Neuron (in vitro differentiated cells): Measurements from ENCODE around the gene CRISP1.
"Not testable (repeated sequence)": the region's sequence is repeated elsewhere in the genome, so short reads cannot be mapped to it uniquely, and the experiment has no call there.

ENCODE experiments used
- H2AFZ ChIP-seq: one replicate; pipeline ENCODE4 v1.6.1; 2013; ENCODE audit warnings: low read depth, mild to moderate bottlenecking, inconsistent platforms, low read length, moderate library complexity
- H3K27me3 ChIP-seq: one replicate; pipeline ENCODE4 v1.6.1; 2013; ENCODE audit warnings: low read length; ENCODE audit not compliant: insufficient read depth
- H3K36me3 ChIP-seq: one replicate; pipeline ENCODE4 v1.6.1; 2013; ENCODE audit warnings: low read length; ENCODE audit not compliant: insufficient read depth
- H3K4me1 ChIP-seq: one replicate; pipeline ENCODE4 v1.6.1; 2013; ENCODE audit warnings: low read length; ENCODE audit not compliant: insufficient read depth
- H3K4me3 ChIP-seq: 2 replicates; pipeline ENCODE4 v1.5.1; 2013; ENCODE audit warnings: mild to moderate bottlenecking, low read length, moderate library complexity
- H3K9me3 ChIP-seq: one replicate; pipeline ENCODE4 v1.6.1; 2013; ENCODE audit warnings: low read length

The CRISP1 gene

GRCh38 chr6:49826743-49827406 is 39.5 kb downstream of the CRISP1 start:
- Histone ChIP-seq H2AFZ (no peak overlapping the region), H3K27me3 (no peaks in the 10 kb centered on the region), H3K9me3 (no peaks in the 10 kb centered on the region), H3K36me3 (no peaks in the 10 kb centered on the region), H3K4me3 (no peak overlapping the region), H3K4me1 (no peaks in the 10 kb centered on the region)

- H3K4me3 ChIP-seq: no peak overlapping the region
- no peaks in the 10 kb centered on the region for H3K36me3 ChIP-seq
- no peaks in the 10 kb centered on the region for H3K27me3 ChIP-seq
- no peaks in the 10 kb centered on the region for H3K4me1 ChIP-seq
- H3K9me3 ChIP-seq: no peaks in the 10 kb centered on the region
- H2AFZ ChIP-seq: no peak overlapping the region
Observed at GRCh38 chr6:49815166-49815565, 51.2 kb downstream of the CRISP1 start.

GRCh38 chr6:49813248-49813647 is 53.1 kb downstream of the CRISP1 start:
- Histone ChIP-seq H2AFZ (no peak overlapping the region), H3K4me3 (no peak overlapping the region), H3K27me3 (no peaks in the 10 kb centered on the region), H3K9me3 (no peaks in the 10 kb centered on the region), H3K36me3 (no peaks in the 10 kb centered on the region), H3K4me1 (no peaks in the 10 kb centered on the region)

GRCh38 chr6:49806145-49806544 is 60.2 kb downstream of the CRISP1 start:
- Histone ChIP-seq H3K9me3 (no peaks in the 10 kb centered on the region), H3K4me3 (no peak overlapping the region), H3K36me3 (no peaks in the 10 kb centered on the region), H3K27me3 (no peaks in the 10 kb centered on the region), H2AFZ (no peak overlapping the region), H3K4me1 (no peaks in the 10 kb centered on the region)

GRCh38 chr6:49805246-49805645 is 61.1 kb downstream of the CRISP1 start:
- no peak overlapping the region for H2AFZ ChIP-seq
- H3K27me3 ChIP-seq: no peaks in the 10 kb centered on the region
- H3K4me3 ChIP-seq: no peak overlapping the region
- H3K36me3 ChIP-seq: no peaks in the 10 kb centered on the region
- no peaks in the 10 kb centered on the region for H3K4me1 ChIP-seq
- H3K9me3 ChIP-seq: no peaks in the 10 kb centered on the region

GRCh38 chr6:49801525-49801924 is 64.8 kb downstream of the CRISP1 start:
- no peak overlapping the region for H3K4me3 ChIP-seq
- no peaks in the 10 kb centered on the region for H3K36me3 ChIP-seq
- no peaks in the 10 kb centered on the region for H3K27me3 ChIP-seq
- no peak overlapping the region for H2AFZ ChIP-seq
- H3K4me1 ChIP-seq: no peaks in the 10 kb centered on the region
- H3K9me3 ChIP-seq: no peaks in the 10 kb centered on the region

- no peak overlapping the region for H2AFZ ChIP-seq
- no peaks in the 10 kb centered on the region for H3K27me3 ChIP-seq
- H3K9me3 ChIP-seq: no peaks in the 10 kb centered on the region
- H3K4me1 ChIP-seq: no peaks in the 10 kb centered on the region
- H3K36me3 ChIP-seq: no peaks in the 10 kb centered on the region
- no peak overlapping the region for H3K4me3 ChIP-seq
Observed at GRCh38 chr6:49799090-49799489, 67.2 kb downstream of the CRISP1 start.

- H3K27me3 ChIP-seq, H3K4me1 ChIP-seq, H2AFZ ChIP-seq, H3K4me3 ChIP-seq, H3K36me3 ChIP-seq, H3K9me3 ChIP-seq: not testable (repeated sequence)
Observed at GRCh38 chr6:49796842-49797455, 69.4 kb downstream of the CRISP1 start.

GRCh38 chr6:49790341-49790740 is 76.0 kb downstream of the CRISP1 start:
- Histone ChIP-seq H3K9me3 (no peaks in the 10 kb centered on the region), H3K27me3 (no peaks in the 10 kb centered on the region), H3K4me3 (no peak overlapping the region), H3K4me1 (no peaks in the 10 kb centered on the region), H2AFZ (no peak overlapping the region), H3K36me3 (no peaks in the 10 kb centered on the region)

- H3K9me3 ChIP-seq: no peaks in the 10 kb centered on the region
- no peaks in the 10 kb centered on the region for H3K4me1 ChIP-seq
- no peak within 1 kb of the TSS for H2AFZ ChIP-seq
- H3K27me3 ChIP-seq: no peaks in the 10 kb centered on the region
- no peak within 1 kb of the TSS for H3K4me3 ChIP-seq
- H3K36me3 ChIP-seq: no peaks in the 10 kb centered on the region
Observed at GRCh38 chr6:49787176-49787575, 79.2 kb downstream of the CRISP1 start, which contains the start of gene PGK2. PGK2 (minus strand) TSS chr6:49787285; CDS start chr6:49787187, 98 bp downstream.

- Histone ChIP-seq H3K27me3 (no peaks in the 10 kb centered on the region), H3K4me3 (no peak overlapping the region), H3K9me3 (no peaks in the 10 kb centered on the region), H3K36me3 (no peaks in the 10 kb centered on the region), H2AFZ (no peak overlapping the region), H3K4me1 (no peaks in the 10 kb centered on the region)
Observed at GRCh38 chr6:49784272-49784671, 82.1 kb downstream of the CRISP1 start.
